ENCODE results near the gene JAGN1. TPM values are rescaled to one million over a fixed set of nuclear protein-coding genes. Genes with fewer than 3 reads are reported as not detected.

The JAGN1 gene
- total and polyA plus RNA-seq, 9 of the 15 experiments (the other 6 are each of a cell fraction or from before 2014, with no cell fraction given) = 31.6 to 77.8 (median 40.3) TPM

DNA sequence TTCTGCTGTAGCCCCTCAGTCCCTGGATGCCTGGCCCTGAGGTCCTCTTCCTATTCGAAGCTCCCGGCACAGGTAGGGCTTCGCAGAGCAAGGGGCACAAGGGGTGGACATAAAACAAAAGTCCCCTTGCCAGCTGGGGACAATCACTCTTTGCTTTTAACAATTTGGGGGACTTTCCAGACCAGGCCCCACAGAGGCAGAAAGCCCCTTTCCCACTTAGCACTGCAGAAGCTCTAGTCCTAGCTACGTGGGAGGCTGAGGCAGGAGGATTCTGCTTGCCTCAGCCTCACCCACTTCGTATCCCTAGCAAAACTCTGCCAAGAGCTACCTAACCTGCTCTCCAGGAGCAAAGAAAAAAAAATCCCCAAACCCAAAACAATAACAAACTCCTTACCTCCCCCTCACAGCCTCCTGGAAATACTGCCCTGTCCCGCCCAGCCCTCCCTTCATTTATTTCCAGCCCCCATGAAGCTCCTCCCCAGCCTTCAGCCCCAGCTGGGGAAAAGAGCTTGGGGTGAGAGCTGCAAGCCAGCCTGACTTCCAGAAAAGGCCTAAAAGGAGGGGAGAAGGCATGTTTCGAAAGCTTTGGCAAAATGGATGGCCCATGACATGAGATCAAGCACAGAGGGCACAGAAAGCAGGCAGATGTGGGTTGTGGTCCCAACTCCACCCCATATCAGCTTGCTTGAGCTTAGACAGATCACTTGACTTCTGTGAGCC is 10.4 kb upstream of the JAGN1 start, which contains the start of gene CIDEC:
Gene CIDEC (minus strand): TSS at position 424 of the 720 bp plus-strand sequence. CDS start 1,767 bp downstream, outside the sequence.
- peak in 2 of 4 experiments; percentile 46 to 58 for DNase-seq (ENCODE audit: extremely low read depth in 1 of 4, low spot score in 3 of 4)
- H2AFZ ChIP-seq (ENCODE audit: low read depth, low read length) = peak within 1 kb of the TSS; percentile 89
- FAIRE-seq = no peak
- peak within 1 kb of the TSS; percentile 20 for H3K4me2 ChIP-seq (ENCODE audit: insufficient read depth, low read length)
- WGBS (ENCODE audit: insufficient coverage, low coverage, missing lambda C conversion rate) = 62% methylated on average over 7 of the region's 7 CpGs
- H3K36me3 ChIP-seq (ENCODE audit: control insufficient read depth, insufficient read depth, low read length) = no peaks in the 10 kb centered on the region
- peak within 1 kb of the TSS in 1 of 2 experiments; percentile 66; a peak in 2 of 4 replicates for H3K9ac ChIP-seq (ENCODE audit: insufficient read depth in 1 of 2, low read depth in 2 of 2, low read length in 2 of 2)
- ChIA-PET POLR2A (interaction anchor here (0.6 to 1.7 kb wide), 7 partner anchors 10 to 104 kb away, joined by 3 to 7 read pairs (median 4); partner anchors contain the start of gene JAGN1), CTCF (ENCODE audit: low intra/inter-chr PET ratio) (no interaction called here)
- ATAC-seq = peak; percentile 28
- in situ Hi-C loops (cut with MboI) = no loop called here
- no peaks in the 10 kb centered on the region for H3K27me3 ChIP-seq (ENCODE audit: control insufficient read depth in 2 of 2, insufficient read depth in 2 of 2, low read length in 2 of 2)
- no peak within 1 kb of the TSS for H3K4me3 ChIP-seq
- H3K79me2 ChIP-seq (ENCODE audit: control insufficient read depth, insufficient read depth, low read length) = no peaks in the 10 kb centered on the region
- H3K27ac ChIP-seq (ENCODE audit: extremely low read depth, low read depth, low read length) = no peak within 1 kb of the TSS
- H3K4me1 ChIP-seq (replicated peaks in 1 of 2; ENCODE audit: control insufficient read depth in 2 of 2, insufficient read depth in 2 of 2, low read length in 2 of 2) = peaks cover 15 to 25% of the 10 kb centered on the region in 2 experiments
- BruUV-seq (replicated peaks) = no TSS peak
- intact Hi-C loops (cut with micrococcal nuclease) = no loop called here
- H4K20me1 ChIP-seq (replicated peaks; ENCODE audit: control insufficient read depth, insufficient read depth, low read length) = no peaks in the 10 kb centered on the region
- H3K9me3 ChIP-seq (replicated peaks; ENCODE audit: control insufficient read depth, insufficient read depth, low read depth, low read length) = no peaks in the 10 kb centered on the region
- H3K9me1 ChIP-seq (ENCODE audit: control insufficient read depth, insufficient read depth, low read length) = no peaks in the 10 kb centered on the region
- TF ChIP-seq, protein P1, sequence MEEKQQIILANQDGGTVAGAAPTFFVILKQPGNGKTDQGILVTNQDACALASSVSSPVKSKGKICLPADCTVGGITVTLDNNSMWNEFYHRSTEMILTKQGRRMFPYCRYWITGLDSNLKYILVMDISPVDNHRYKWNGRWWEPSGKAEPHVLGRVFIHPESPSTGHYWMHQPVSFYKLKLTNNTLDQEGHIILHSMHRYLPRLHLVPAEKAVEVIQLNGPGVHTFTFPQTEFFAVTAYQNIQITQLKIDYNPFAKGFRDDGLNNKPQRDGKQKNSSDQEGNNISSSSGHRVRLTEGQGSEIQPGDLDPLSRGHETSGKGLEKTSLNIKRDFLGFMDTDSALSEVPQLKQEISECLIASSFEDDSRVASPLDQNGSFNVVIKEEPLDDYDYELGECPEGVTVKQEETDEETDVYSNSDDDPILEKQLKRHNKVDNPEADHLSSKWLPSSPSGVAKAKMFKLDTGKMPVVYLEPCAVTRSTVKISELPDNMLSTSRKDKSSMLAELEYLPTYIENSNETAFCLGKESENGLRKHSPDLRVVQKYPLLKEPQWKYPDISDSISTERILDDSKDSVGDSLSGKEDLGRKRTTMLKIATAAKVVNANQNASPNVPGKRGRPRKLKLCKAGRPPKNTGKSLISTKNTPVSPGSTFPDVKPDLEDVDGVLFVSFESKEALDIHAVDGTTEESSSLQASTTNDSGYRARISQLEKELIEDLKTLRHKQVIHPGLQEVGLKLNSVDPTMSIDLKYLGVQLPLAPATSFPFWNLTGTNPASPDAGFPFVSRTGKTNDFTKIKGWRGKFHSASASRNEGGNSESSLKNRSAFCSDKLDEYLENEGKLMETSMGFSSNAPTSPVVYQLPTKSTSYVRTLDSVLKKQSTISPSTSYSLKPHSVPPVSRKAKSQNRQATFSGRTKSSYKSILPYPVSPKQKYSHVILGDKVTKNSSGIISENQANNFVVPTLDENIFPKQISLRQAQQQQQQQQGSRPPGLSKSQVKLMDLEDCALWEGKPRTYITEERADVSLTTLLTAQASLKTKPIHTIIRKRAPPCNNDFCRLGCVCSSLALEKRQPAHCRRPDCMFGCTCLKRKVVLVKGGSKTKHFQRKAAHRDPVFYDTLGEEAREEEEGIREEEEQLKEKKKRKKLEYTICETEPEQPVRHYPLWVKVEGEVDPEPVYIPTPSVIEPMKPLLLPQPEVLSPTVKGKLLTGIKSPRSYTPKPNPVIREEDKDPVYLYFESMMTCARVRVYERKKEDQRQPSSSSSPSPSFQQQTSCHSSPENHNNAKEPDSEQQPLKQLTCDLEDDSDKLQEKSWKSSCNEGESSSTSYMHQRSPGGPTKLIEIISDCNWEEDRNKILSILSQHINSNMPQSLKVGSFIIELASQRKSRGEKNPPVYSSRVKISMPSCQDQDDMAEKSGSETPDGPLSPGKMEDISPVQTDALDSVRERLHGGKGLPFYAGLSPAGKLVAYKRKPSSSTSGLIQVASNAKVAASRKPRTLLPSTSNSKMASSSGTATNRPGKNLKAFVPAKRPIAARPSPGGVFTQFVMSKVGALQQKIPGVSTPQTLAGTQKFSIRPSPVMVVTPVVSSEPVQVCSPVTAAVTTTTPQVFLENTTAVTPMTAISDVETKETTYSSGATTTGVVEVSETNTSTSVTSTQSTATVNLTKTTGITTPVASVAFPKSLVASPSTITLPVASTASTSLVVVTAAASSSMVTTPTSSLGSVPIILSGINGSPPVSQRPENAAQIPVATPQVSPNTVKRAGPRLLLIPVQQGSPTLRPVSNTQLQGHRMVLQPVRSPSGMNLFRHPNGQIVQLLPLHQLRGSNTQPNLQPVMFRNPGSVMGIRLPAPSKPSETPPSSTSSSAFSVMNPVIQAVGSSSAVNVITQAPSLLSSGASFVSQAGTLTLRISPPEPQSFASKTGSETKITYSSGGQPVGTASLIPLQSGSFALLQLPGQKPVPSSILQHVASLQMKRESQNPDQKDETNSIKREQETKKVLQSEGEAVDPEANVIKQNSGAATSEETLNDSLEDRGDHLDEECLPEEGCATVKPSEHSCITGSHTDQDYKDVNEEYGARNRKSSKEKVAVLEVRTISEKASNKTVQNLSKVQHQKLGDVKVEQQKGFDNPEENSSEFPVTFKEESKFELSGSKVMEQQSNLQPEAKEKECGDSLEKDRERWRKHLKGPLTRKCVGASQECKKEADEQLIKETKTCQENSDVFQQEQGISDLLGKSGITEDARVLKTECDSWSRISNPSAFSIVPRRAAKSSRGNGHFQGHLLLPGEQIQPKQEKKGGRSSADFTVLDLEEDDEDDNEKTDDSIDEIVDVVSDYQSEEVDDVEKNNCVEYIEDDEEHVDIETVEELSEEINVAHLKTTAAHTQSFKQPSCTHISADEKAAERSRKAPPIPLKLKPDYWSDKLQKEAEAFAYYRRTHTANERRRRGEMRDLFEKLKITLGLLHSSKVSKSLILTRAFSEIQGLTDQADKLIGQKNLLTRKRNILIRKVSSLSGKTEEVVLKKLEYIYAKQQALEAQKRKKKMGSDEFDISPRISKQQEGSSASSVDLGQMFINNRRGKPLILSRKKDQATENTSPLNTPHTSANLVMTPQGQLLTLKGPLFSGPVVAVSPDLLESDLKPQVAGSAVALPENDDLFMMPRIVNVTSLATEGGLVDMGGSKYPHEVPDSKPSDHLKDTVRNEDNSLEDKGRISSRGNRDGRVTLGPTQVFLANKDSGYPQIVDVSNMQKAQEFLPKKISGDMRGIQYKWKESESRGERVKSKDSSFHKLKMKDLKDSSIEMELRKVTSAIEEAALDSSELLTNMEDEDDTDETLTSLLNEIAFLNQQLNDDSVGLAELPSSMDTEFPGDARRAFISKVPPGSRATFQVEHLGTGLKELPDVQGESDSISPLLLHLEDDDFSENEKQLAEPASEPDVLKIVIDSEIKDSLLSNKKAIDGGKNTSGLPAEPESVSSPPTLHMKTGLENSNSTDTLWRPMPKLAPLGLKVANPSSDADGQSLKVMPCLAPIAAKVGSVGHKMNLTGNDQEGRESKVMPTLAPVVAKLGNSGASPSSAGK (IDR thresholded peaks at IDR 0.05) = no peak
- TF ChIP-seq, protein P2, sequence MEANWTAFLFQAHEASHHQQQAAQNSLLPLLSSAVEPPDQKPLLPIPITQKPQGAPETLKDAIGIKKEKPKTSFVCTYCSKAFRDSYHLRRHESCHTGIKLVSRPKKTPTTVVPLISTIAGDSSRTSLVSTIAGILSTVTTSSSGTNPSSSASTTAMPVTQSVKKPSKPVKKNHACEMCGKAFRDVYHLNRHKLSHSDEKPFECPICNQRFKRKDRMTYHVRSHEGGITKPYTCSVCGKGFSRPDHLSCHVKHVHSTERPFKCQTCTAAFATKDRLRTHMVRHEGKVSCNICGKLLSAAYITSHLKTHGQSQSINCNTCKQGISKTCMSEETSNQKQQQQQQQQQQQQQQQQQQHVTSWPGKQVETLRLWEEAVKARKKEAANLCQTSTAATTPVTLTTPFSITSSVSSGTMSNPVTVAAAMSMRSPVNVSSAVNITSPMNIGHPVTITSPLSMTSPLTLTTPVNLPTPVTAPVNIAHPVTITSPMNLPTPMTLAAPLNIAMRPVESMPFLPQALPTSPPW (CRISPR knock-in tag; IDR thresholded peaks at IDR 0.05) = peak; percentile 22; the same call in 1 of the 2 replicates
- TF ChIP-seq, protein P3, sequence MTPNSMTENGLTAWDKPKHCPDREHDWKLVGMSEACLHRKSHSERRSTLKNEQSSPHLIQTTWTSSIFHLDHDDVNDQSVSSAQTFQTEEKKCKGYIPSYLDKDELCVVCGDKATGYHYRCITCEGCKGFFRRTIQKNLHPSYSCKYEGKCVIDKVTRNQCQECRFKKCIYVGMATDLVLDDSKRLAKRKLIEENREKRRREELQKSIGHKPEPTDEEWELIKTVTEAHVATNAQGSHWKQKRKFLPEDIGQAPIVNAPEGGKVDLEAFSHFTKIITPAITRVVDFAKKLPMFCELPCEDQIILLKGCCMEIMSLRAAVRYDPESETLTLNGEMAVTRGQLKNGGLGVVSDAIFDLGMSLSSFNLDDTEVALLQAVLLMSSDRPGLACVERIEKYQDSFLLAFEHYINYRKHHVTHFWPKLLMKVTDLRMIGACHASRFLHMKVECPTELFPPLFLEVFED (CRISPR knock-in tag; conservative IDR thresholded peaks at IDR 0.05) = no peak
- TF ChIP-seq GTF2A2 (tag; IDR thresholded peaks at IDR 0.05) (no peak), ZEB2 (IDR thresholded peaks at IDR 0.05) (no peak)

Data from K562 (cell line).